Activated CD4-positive, alpha-beta T cell treated with anti-CD3 and anti-CD28 coated beads for 48 hours (primary cell): ENCODE results near the gene EXD2.
"Not testable (repeated sequence)": the region's sequence is repeated elsewhere in the genome, so short reads cannot be mapped to it uniquely, and the experiment has no call there.

ENCODE experiments used
- DNase-seq: peaks from one replicate; pipeline ENCODE4 v3.0.0-alpha.2; 2020

Gene EXD2

DNA sequence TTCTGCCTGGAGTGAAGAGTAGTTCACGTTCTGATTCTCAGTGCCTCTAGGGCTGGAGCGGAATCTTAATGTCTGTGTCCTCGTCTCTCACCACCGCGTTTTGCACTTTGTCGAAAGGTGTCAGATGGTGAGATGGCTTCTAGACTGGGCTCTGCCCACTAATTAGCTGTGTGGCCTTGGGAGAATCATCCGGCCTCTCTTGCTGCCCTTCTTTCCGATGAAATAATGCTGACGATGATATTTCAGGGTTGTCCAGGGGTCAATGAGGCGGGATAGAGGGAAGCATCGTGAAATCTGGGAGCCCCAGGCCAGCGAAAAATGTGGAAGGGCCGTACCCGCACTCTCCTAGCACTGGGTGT is 67.8 kb downstream of the EXD2 start:
- DNase-seq: no peak

DNA sequence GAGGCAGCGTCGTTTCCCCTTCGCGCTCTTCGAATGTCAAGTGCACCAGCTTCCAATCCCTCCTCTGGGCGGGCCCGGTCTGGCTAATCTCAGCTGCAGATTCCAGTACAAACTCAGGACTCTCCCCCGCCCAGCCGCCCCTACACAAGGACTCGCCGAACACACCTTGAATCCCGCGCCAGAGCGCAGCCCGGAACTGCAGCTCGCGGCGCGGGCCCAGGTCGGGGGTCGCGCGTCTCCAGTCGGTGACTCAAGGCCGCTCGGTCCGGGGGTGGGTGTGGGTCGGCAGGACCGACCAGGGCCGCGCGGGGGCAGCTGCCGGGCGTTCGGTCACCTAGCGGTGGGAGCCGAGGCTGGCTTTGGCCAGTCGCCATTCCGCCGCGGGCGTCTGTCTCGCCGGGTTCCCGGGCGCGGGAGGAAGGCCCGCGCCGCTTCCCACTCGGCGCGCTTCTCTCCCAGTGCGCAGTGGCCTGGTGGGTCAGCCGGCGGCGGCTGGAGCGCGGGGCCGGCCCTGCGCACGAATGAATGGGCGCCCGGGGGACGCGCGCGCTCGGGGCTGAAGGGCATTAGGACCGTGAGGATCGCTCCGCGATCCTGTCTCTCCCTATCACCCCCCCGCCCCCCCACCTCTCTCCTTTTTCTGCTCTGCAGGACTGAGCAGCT is 68.4 kb downstream of the EXD2 start, which contains the start of gene GALNT16:
GALNT16 (plus strand) TSS at position 632 of the 663 bp plus-strand sequence. CDS start 133 bp downstream, outside the sequence.
- peak; percentile 6 for DNase-seq

DNA sequence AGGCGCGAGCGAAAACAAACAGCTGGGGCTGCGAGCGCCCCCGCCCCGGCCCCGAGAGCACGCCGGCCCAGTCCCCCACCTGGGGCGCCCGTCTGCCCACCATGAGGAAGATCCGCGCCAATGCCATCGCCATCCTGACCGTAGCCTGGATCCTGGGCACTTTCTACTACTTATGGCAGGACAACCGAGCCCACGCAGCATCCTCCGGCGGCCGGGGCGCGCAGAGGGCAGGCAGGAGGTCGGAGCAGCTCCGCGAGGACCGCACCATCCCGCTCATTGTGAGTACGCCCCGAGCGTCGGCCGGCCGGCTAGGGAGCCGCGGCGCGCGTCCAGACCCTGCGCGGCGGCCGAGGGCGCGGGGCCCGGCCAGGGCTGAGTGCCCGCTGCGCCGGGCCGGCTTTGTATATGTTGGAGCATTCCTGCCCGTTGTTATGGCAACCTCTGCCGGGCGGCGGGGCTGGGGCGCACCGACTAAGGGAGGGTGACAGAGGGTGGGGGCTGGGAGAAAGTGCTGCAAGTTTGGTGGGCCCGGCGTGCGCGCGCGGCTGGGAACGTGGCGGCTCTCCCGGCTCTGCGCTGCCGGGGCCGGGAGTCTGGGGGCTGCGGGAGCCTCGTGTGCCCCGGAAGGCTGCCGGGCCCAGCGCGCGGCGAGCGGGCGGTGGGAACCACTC is 69.0 kb downstream of the EXD2 start:
- peak; percentile 28 for DNase-seq

DNA sequence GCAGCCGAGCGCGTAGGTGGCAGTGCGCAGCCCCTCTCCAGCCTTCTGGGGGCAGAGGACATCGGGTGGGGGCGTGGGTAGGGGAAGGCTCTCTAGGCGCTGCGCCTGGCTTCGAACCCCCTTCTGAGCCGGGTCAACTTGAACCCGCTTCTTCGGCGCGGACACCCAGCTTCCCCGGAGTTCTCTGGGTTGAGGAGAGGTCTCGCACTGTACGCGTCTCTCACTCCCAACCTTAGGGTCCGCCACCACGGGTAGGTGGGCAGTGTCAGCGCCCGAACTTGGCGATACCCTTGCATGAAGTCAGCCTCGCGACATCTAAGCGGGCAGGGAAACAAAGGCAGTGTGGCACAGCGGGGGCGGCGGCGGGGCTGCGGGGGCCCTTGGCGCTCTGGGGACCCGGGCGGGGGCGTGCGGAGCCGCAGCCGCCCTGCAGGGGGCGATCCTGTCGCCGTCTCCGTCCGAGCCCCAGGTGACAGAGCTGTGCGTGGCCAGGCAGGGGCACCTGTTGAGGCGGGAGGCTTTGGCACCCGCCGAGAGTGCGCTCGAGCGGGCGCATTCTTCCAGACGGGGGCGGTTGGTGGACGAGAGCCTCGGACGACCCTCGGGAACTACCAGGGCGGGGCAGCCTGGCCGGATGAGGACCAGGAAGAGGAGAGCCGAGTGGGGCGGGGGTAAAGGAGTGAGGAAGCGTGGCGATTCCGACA is 69.7 kb downstream of the EXD2 start:
- peak; percentile 69 for DNase-seq

DNA sequence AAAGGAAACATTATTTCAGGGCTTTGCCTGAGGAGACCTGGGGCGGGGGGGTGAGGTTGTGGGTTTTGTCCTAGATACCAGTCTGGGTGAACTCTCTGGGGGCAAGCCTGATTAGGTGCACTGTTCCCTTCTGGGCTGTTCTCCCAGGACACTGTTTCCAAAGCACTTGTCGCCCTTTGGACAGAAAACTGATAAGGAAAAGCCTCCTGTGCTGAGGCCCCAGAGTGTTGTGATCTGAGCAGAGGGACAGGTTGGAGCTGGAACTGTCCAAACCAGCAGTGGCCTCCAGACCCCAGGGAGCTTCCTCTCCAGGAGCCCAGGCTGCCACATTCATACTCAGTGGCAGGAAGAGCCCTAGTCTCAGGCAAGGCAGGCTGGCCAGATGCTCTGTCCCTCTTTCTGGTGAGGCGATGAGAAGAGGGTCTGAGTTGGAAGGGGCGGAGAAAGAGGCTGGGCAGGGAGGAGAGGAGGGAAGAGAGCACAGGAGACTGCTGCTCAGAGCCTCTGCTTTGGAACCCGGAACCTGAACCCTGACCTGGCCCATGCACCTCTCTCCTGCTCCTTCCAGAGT is 70.5 kb downstream of the EXD2 start:
- DNase-seq: no peak

DNA sequence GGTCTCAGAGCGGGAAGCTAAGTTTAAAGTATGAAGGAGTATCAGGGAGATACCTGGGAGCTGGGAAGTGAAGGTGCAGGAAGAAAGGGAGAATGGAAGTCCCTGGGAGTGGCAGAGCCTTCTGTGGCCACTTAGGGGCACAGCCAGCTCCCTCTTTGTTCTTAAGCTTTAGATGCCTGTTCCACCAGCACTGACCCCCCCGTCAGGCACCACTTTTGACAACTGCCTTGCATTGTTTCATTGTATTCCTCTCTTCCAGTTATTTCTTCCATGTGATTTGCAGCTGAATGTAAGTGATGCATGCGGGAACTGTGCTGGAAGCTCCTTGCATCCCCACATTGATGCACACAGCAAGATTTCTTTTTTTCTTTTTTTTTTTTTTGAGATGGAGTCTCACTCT is 71.2 kb downstream of the EXD2 start:
- DNase-seq: no peak

DNA sequence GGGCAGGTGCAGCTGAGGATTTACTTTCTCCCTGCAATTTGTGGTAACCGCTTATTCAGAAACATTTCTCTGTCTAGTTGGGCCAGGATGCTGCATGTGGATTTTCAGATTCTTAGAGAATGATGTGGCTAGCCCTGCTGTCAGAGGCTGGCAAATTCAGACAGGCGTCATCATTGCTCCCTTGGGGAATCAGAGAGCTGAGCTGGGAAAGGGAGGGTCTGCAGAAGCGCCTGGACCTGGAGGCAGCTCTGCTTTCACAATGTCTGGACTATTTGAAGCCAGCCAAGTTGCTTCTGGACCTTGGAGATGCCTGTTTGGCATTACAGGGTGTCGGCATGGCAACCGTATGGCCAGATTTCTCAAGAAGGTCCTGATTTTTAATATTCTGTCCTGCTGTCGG is 72.1 kb downstream of the EXD2 start:
- no peak for DNase-seq

DNA sequence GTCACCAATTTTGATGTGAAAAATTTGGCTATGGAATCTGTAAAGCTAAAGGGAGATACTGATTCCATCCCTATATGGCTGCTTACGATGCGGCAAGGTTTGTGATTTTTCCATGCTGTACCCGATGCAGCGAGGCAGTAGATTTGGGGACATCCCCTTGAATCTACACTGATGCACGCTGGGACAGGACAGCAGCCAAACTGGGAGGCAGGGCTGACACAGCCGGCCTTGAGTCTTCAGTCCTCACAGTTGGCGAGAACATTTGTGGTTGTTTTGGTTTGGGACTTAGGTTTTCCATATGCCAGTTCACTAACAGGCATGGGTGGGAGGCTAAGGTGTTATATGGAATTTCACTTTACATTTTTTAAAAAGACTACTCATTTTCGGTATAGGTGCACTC is 72.5 kb downstream of the EXD2 start:
- DNase-seq: no peak

DNA sequence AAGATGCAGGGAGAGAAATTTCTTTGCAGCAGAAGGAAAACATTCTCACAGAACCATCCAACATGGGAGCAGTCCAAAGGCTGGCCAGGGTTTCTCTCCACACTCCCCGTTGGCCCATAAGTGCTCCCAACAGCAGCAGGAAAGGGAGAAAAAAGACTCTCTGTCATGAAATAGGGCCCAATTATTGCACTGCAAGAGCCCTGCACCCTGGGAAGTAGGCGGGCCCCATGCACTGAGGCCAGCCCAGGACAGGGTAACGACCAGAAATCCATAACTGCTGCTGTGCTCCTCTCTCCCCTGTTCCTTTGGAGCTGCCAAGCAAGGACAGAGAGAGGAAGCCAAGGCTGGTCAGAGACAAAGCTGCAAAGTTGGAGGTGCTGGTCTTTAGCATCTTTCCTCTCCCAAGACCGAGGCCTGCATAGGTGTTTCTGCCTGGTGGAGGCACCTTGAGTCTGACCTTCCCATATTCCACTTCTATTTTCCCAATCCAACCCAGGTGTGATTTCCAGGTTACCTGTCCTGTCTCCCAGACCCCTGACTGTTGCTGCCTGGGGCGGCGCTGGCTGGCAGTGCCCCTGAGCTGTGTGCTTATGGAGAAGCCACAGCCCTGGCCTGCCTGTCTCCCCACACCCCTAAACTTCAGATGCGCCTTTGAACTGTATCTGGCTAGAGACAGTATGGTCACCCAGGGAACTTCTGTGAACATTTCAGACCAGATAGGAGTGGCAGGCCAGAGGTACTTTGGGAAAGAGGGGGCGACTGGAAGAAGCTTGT is 75.5 kb downstream of the EXD2 start:
- DNase-seq: no peak

DNA sequence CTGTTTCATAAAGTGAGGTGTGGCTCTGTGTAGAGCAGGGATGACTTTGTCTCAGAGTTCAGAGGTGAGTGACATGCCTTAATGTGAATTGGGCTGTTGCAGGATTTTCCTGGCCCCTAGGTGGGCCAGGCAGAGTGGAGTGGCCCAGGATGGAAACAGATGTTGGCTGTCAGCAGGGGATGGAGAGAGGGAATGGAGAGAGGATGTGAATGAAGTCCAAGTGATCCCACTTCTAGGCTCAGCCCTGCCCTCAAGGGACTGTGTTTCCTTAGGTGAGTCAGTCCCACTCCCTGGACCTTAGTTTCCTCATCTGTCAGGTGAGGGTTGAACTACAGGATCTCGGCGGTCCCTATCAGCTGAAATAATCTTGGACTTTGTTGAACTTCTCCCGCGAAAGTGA is 76.2 kb downstream of the EXD2 start:
- DNase-seq: no peak

DNA sequence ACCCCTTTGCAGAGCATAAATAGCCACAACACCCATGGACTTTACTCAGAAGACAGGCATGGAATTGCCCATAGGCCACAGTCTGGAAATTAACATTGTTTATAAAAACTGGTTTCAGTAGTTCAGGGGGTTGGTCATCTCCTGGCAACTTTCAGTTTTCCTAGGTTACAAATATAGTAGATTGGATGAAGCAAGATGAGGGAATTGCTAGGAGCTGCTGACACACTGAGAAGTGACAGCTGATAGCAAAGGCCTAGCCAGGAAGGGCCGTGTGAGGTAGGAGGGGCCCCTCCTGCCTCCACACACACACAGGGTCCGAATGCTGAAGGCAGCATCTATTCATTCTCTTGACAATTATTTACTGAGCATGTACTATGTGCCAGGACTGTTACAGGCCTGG is 76.9 kb downstream of the EXD2 start:
- DNase-seq: no peak

DNA sequence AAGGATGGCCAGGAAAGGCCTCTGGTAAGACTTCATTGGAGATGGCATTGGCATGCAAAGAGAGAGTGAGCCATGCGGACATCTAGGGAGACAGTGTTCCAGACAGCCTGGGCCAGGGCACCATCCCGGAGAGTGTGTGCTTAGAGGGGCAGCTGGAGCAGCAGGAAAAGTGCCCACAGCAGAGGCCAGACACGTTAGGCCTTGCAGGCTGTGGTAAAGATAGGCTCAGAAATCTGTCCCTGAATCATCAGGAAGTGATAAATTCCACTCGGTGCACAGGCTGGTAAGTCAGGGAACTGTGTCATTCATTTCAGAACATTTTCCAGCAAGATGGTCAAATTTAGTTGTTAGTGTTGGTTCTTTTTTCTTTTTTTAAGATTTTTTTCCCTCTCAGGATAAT is 77.5 kb downstream of the EXD2 start:
- no peak for DNase-seq

DNA sequence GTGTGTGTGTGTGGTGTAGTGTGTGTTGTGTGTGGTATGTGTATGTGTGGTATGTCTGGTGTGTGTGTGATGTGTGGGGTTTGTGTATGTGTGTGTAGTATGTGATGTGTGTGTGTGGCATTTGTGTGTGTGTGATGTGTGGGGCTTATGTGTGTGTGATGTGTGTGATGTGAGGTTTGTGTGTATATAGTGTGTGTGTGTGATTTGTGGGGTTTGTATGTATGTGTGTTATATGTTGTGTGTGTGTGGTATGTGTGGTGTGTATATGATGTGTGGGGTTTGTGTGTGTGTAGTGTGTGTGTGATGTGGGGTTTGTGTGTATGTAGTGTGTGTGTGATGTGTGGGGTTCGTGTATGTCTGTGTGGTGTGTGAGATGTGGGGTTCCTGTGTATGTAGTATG is 78.1 kb downstream of the EXD2 start:
- DNase-seq: no peak

DNA sequence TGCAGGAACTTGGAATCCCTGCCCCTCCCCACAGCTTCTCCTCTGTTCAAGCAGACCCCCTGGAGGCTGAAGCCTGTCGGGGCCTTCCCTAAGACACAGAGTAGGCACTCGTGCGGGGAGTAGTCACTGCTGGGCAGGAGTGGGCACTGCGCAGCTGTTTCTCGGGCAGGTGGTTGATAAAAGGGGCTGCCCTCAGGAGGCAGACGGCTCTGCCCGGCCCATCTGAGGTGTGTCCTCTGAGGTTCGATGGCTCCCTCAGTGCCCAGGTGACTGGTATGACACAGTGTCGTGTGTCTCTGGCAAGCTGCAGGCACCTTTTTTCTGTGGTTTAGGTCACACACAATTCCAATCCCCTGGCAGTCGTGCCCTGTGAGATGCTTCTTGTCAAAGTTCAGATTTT is 78.8 kb downstream of the EXD2 start:
- DNase-seq: no peak

DNA sequence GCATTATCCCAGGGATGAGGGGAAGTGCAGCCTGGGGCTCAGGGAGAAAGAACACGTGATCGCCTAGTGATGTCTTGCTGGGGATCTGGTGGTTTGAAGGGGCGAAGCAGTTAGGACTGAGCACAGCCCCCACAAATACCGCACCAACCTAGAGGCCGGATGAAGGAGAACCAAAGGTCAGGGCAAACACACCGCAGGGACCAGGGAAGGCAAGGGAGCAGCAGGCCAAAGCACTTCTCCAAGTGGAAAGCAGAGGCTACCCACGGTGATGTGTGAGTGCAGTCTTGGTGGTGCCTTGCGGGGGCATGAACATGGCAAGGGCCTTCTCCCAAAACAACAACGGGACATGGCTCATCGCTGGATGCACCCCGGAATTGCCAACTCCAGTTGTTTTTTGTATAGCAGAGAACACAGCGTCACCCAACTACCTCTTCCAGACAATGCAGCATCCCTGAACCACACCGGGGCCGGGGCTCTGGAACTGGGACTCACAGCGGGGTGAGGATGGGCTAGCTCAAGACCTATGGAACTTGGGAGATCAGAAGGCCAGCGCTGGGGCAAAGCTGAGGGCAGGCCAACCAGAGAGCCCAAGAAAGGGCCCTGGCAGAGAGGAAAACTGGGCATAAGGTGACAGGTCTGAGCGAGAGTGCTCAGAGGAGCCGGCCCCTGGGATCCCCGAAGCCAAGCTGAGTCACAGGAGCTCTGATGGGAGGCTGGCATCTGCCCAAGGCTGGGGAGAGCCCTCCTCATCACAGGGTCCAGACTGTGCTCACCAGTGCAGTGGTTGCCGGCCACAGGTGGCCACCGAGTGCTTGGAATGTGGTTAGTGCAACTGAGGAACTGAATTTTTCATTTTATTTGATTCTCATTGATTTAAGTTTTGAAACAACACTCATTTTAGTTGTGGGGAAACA is 79.8 kb downstream of the EXD2 start:
- no peak for DNase-seq

DNA sequence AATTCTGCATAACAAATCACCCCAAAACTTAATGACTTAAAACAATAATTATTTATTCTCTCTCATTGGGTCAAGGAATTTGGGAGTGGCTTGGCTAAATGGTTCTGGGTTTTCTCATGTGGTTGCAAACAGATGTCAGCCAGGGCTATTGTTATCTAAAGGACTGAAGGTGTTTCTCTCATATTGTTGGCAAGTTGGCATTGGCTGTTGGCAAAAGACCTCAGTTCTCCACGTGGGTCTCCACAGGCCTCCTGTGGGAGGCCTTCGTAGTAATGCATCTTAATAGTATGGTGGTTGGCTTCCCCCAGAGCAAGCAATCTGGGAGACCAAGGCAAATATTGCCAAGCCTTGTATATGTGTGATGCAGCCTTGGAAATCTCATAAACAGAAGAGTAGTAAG is 83.0 kb downstream of the EXD2 start:
- DNase-seq: no peak

DNA sequence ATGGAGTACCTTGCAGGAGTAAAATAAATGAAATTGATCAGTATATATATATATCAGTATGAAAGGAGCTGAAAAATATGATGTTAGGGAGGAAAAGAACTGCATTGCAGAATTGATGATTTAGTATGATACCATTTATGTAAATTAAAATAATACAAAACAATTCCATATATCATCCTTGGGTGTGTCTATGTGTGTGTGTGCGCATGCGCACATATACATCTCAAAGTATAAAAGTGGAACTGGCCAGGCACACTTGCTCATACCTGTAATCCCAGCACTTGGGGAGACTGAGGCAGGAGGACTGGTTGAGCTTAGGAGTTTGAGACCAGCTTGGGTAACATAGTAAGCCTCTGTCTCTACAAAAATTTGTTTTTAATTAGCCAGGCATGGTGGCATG is 84.0 kb downstream of the EXD2 start:
- no peak for DNase-seq

DNA sequence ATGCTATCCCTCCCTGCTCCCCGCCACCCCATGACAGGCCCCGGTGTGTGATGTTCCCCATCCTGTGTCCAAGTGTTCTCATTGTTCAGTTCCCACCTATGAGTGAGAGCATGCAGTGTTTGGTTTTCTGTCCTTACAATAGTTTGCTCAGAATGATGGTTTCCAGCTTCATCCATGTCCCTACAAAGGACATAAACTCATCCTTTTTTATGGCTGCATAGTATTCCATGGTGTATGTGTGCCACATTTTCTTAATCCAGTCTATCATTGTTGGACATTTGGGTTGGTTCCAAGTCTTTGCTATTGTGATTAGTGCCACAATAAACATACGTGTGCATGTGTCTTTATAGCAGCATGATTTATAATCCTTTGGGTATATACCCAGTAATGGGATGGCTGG is 86.1 kb downstream of the EXD2 start:
- not testable (repeated sequence) for DNase-seq

DNA sequence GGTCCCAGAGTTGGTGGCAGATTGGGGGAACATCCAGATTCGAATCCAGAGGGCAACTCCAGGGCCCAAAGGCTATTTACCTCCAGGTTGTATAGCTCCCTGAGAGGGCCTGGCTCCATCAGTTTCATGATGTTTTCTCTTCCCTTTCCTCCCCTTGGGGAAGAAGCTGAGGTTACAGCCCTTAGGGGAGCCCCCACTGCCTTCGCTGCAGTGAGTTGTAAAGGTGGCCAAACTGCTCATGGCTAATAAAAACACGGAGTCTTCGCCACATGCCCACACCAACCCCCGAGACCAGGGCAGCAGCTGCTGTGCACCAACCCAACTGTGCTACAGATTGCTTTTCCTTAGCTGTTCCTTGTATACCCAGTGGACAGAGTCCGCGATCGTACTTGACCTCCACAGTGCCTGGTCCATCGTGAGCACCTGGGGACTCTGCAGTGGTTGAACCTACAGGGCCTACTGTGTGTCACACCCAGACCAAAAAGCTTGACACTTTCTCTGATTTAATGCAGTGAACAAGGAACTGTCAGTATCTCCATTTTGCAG is 89.5 kb downstream of the EXD2 start:
- DNase-seq: no peak

DNA sequence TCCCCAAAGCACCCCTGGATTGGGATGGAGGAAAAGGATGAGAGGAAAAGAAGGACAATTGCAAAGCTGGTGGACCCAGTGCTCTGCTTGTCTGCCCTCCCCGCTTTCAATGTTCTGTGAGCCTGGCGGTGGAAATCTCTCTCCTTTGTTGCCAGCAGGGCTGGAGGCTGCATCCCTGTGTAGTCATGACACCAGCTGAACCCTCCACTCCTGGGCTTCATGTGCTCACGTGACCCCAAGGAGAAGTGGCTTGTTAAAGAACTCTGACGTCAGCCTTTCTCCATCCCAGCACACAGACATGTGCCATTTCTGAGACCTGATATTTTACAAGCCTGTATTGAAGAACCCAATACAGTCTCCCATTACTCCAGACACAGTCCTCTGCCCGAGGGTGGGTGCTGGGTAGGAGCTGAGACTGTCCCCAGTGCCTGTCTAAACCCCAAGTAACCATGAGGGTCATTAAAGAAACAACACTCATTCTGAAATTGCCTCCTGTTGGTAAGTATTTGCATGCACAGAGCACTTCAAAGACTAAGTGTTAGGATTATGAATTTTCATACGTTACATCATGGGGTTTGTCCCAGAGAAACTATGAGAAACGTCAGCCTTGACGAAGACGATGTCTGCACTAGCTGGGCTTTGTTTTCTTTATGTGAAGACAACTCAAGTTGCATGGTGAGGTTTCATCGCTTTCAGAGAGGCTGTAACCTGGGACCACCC is 90.3 kb downstream of the EXD2 start:
- no peak for DNase-seq

DNA sequence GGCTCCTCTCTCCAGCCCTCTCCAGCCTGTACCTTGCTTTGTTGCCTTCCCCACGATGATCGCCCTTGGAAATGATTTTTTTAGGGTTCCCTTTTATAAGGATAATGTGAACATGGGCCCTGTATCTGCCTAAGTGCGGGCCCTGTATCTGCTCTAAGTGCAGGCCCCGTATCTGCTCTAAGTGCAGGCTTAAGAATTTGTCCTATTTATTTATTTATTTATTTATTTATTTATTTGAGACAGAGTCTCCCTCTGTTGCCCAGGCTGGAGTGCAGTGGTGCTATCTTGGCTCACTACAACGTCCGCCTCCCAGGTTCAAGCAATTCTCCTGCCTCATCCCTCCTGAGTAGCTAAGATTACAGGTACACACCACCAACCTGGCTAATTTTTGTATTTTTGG is 91.2 kb downstream of the EXD2 start:
- DNase-seq: no peak
